IMR-90 (cell line): ENCODE results near the gene ALPP. TPM values are rescaled to one million over a fixed set of nuclear protein-coding genes. Genes with fewer than 3 reads are reported as not detected.

Source experiments
- ATAC-seq: fragments of 200-7000 bp; cut with Tn5 transposase; 2 replicates; pipeline ENCODE4 v1.9.1; 2020; ENCODE audit warnings: low read depth, mild to moderate bottlenecking, moderate library complexity
- BruUV-seq: library from RNA; stranded (reverse); fragments of 400-500 nt; replicated peaks from 2 replicates; lab custom pipeline; 2021; lab: Mats Ljungman, UMichigan
- CTCF ChIA-PET: fragments of 300-600 bp; formaldehyde crosslinking; extraction: SDS; loops from one replicate; lab custom pipeline; 2021; ENCODE audit warnings: antibody characterized with exemption; lab: Yijun Ruan, JAX
- POLR2A ChIA-PET: fragments of 300-600 bp; sonication (Branson Sonifier 250); formaldehyde crosslinking; loops from one replicate; lab custom pipeline; 2022; ENCODE audit warnings: antibody characterized with exemption; ENCODE audit not compliant: unreplicated experiment; lab: Charles Lee
- DNase-seq: peaks from one replicate; pipeline ENCODE4 v3.0.0; 2013
- H2AFZ ChIP-seq: replicated peaks from 2 replicates; pipeline ENCODE3; 2013; ENCODE audit warnings: low read length, mild to moderate bottlenecking; ENCODE audit not compliant: poor library complexity
- H2AK5ac ChIP-seq: 2 replicates; pipeline ENCODE4 v1.6.1; 2013; ENCODE audit warnings: low read depth, low read length, inconsistent platforms
- H2AK9ac ChIP-seq: replicated peaks from 2 replicates; pipeline ENCODE3; 2013; ENCODE audit warnings: mild to moderate bottlenecking, low read depth, low read length, moderate library complexity; ENCODE audit not compliant: poor library complexity
- H2BK120ac ChIP-seq: 2 replicates; pipeline ENCODE4 v1.6.1; 2013; ENCODE audit warnings: low read depth, low read length, inconsistent platforms
- H2BK15ac ChIP-seq: 3 replicates; pipeline ENCODE4 v1.6.1; 2013; ENCODE audit warnings: low read depth, low read length, inconsistent platforms
- H2BK20ac ChIP-seq: 2 replicates; pipeline ENCODE4 v1.6.1; 2013; ENCODE audit warnings: low read depth, mild to moderate bottlenecking, inconsistent platforms, low read length, moderate library complexity
- H2BK5ac ChIP-seq: 2 replicates; pipeline ENCODE4 v1.6.1; 2013; ENCODE audit warnings: mild to moderate bottlenecking, low read depth, low read length, inconsistent platforms; ENCODE audit not compliant: poor library complexity, severe bottlenecking
- H3K14ac ChIP-seq: replicated peaks from 2 replicates; pipeline ENCODE4 v1.6.1; 2013; ENCODE audit warnings: low read depth, low read length, inconsistent platforms
- H3K18ac ChIP-seq: 2 replicates; pipeline ENCODE4 v1.6.1; 2013; ENCODE audit warnings: low read depth, low read length, control low read depth
- H3K23ac ChIP-seq: 2 replicates; pipeline ENCODE4 v1.6.1; 2013; ENCODE audit warnings: low read depth, low read length, inconsistent platforms
- H3K27ac ChIP-seq: 2 replicates; pipeline ENCODE4 v1.5.1; 2013; ENCODE audit warnings: mild to moderate bottlenecking, control low read depth, low read length; ENCODE audit not compliant: insufficient read depth
- H3K27me3 ChIP-seq: 2 replicates; pipeline ENCODE4 v1.6.1; 2013; ENCODE audit warnings: low read length; ENCODE audit not compliant: control insufficient read depth, insufficient read depth
- H3K36me3 ChIP-seq: 2 replicates; pipeline ENCODE4 v1.6.1; 2013; ENCODE audit warnings: low read length, mixed read lengths; ENCODE audit not compliant: control insufficient read depth, insufficient read depth
- H3K4ac ChIP-seq: 2 replicates; pipeline ENCODE4 v1.6.1; 2013; ENCODE audit warnings: low read depth, low read length, inconsistent platforms
- H3K4me1 ChIP-seq: 2 replicates; pipeline ENCODE4 v1.6.1; 2013; ENCODE audit warnings: low read length, mixed read lengths; ENCODE audit not compliant: control insufficient read depth, insufficient read depth
- H3K4me2 ChIP-seq: 2 replicates; pipeline ENCODE4 v1.6.1; 2013; ENCODE audit warnings: low read depth, mild to moderate bottlenecking, control low read depth, low read length, moderate library complexity
- H3K4me3 ChIP-seq: 2 replicates; pipeline ENCODE4 v1.5.1; 2013; ENCODE audit warnings: low read depth, mild to moderate bottlenecking, control low read depth, low read length, moderate library complexity; ENCODE audit not compliant: insufficient read depth
- H3K56ac ChIP-seq: 2 replicates; pipeline ENCODE4 v1.6.1; 2013; ENCODE audit warnings: low read length, inconsistent platforms; ENCODE audit not compliant: insufficient read depth; ENCODE audit errors: extremely low read depth
- H3K79me1 ChIP-seq, 2 experiments: 2 replicates each; pipeline ENCODE4 v1.6.1; 2013; ENCODE audit warnings: low read length in 2 of 2, inconsistent platforms in 1 of 2, low read depth in 1 of 2
- H3K9ac ChIP-seq: 2 replicates; pipeline ENCODE4 v1.6.1; 2013; ENCODE audit warnings: low read depth, low read length, control low read depth
- H3K9me1 ChIP-seq: 2 replicates; pipeline ENCODE4 v1.6.1; 2013; ENCODE audit warnings: low read length, inconsistent platforms; ENCODE audit not compliant: insufficient read depth
- H3K9me3 ChIP-seq: 2 replicates; pipeline ENCODE4 v1.6.1; 2013; ENCODE audit warnings: low read length; ENCODE audit not compliant: control insufficient read depth, insufficient read depth
- H4K20me1 ChIP-seq: 2 replicates; pipeline ENCODE4 v1.6.1; 2013; ENCODE audit warnings: low read length, inconsistent platforms; ENCODE audit not compliant: insufficient read depth
- H4K5ac ChIP-seq: 2 replicates; pipeline ENCODE4 v1.6.1; 2013; ENCODE audit warnings: mild to moderate bottlenecking, low read depth, low read length, control low read depth
- H4K8ac ChIP-seq, 2 experiments: 2 replicates each; pipeline ENCODE4 v1.6.1; 2013; ENCODE audit warnings: low read depth in 2 of 2, low read length in 2 of 2, control low read depth in 1 of 2, inconsistent platforms in 1 of 2
- H4K91ac ChIP-seq: 2 replicates; pipeline ENCODE4 v1.6.1; 2013; ENCODE audit warnings: low read depth, low read length, inconsistent platforms; ENCODE audit not compliant: insufficient read depth
- BHLHE40 ChIP-seq: fragments of 150-350 bp; IDR thresholded peaks from 2 replicates; pipeline ENCODE4 v1.6.1; 2016; ENCODE audit warnings: mild to moderate bottlenecking, low read depth, low read length
- CEBPB ChIP-seq: IDR thresholded peaks from 2 replicates; pipeline ENCODE4 v1.6.1; 2012; ENCODE audit warnings: low read depth, low read length, improper control_type of control experiment
- CHD1 ChIP-seq: IDR thresholded peaks from 2 replicates; pipeline ENCODE4 v1.6.1; 2012; ENCODE audit warnings: low read depth, low read length, improper control_type of control experiment
- CTCF ChIP-seq: conservative IDR thresholded peaks from 2 replicates; pipeline ENCODE4 v1.5.1; 2012; ENCODE audit warnings: mild to moderate bottlenecking, low read depth, low read length, improper control_type of control experiment
- ELK1 ChIP-seq: fragments of 150-350 bp; IDR thresholded peaks from 2 replicates; pipeline ENCODE4 v1.6.1; 2016; ENCODE audit warnings: low read depth, mild to moderate bottlenecking, low read length, moderate library complexity, borderline replicate concordance
- FOS ChIP-seq: fragments of 150-350 bp; IDR thresholded peaks from 2 replicates; pipeline ENCODE4 v1.6.1; 2016; ENCODE audit warnings: low read depth, low read length
- MAFK ChIP-seq: IDR thresholded peaks from 2 replicates; pipeline ENCODE4 v1.6.1; 2012; ENCODE audit warnings: low read depth, low read length, improper control_type of control experiment
- MAZ ChIP-seq: IDR thresholded peaks from 2 replicates; pipeline ENCODE4 v1.6.1; 2012; ENCODE audit warnings: low read depth, mild to moderate bottlenecking, low read length, improper control_type of control experiment, moderate library complexity, borderline replicate concordance
- MXI1 ChIP-seq: IDR thresholded peaks from 2 replicates; pipeline ENCODE4 v1.6.1; 2012; ENCODE audit warnings: low read depth, mild to moderate bottlenecking, low read length, moderate library complexity, borderline replicate concordance
- NFE2L2 ChIP-seq: fragments of 150-350 bp; IDR thresholded peaks from 2 replicates; pipeline ENCODE4 v1.6.1; 2016; ENCODE audit warnings: low read depth, mild to moderate bottlenecking, low read length
- POLR2A ChIP-seq: IDR thresholded peaks from 2 replicates; pipeline ENCODE4 v1.6.1; 2012; ENCODE audit warnings: mild to moderate bottlenecking, low read depth, low read length
- RAD21 ChIP-seq: IDR thresholded peaks from 2 replicates; pipeline ENCODE4 v1.6.1; 2012; ENCODE audit warnings: low read length, improper control_type of control experiment
- RCOR1 ChIP-seq: IDR thresholded peaks from 2 replicates; pipeline ENCODE4 v1.6.1; 2012; ENCODE audit warnings: mild to moderate bottlenecking, low read length, improper control_type of control experiment; ENCODE audit not compliant: insufficient replicate concordance
- RFX5 ChIP-seq: IDR thresholded peaks from 2 replicates; pipeline ENCODE4 v1.8.0; 2012; ENCODE audit warnings: low read depth, mild to moderate bottlenecking, low read length, moderate library complexity
- SMC3 ChIP-seq: fragments of 150-350 bp; IDR thresholded peaks from 2 replicates; pipeline ENCODE4 v1.6.1; 2016; ENCODE audit warnings: low read depth, mild to moderate bottlenecking, antibody characterized with exemption, low read length, moderate library complexity
- WGBS, 2 experiments: methylation state at CpG; one replicate each; pipeline versions ENCODE4 v1.1.5 to v1.1.7; 2013; ENCODE audit warnings: missing lambda C conversion rate in 2 of 2; ENCODE audit not compliant: insufficient read length in 1 of 2; ENCODE audit errors: extremely low coverage in 2 of 2; 5-methylcytosine and 5-hydroxymethylcytosine counted together
- dilution Hi-C: fragments of 300-500 bp; cut with HindIII; formaldehyde crosslinking; loops from one replicate; pipeline ENCODE4 v1.14.3; 2018; ENCODE audit warnings: low sequenced_read_pairs; ENCODE audit not compliant: unreplicated experiment
- in situ Hi-C: fragments of 300-500 bp; cut with MboI; formaldehyde crosslinking; loops from 3 replicates; pipeline ENCODE4 v1.14.3; 2019; ENCODE audit warnings: low sequenced_read_pairs, inconsistent platforms, mixed read lengths
- intact Hi-C: fragments of 100-400 bp; cut with micrococcal nuclease; formaldehyde crosslinking; loops from 2 replicates; pipeline ENCODE4 v1.10.0; 2022
- polyA plus RNA-seq, 3 experiments: library from polyadenylated mRNA; depleted of rRNA; stranded (reverse); fragments of >200 nt; gene quantifications; 2 replicates each; pipeline ENCODE4 v1.2.3, GENCODE V29; 2012; ENCODE audit warnings: low replicate concordance in 1 of 3
- total RNA-seq: library from RNA; depleted of rRNA; stranded (reverse); fragments of >200 nt; gene quantifications from 2 replicates; pipeline ENCODE4 v1.2.3, GENCODE V29; 2012
- TF ChIP-seq, protein P1 (sequence below): fragments of 150-350 bp; IDR thresholded peaks from 2 replicates; pipeline ENCODE4 v1.6.1; 2017; ENCODE audit warnings: mild to moderate bottlenecking, antibody characterized with exemption, low read length, low read depth

The ALPP gene
- total and polyA plus RNA-seq, 2 of the 4 experiments (the other 2 are of a cell fraction): not detected

DNA sequence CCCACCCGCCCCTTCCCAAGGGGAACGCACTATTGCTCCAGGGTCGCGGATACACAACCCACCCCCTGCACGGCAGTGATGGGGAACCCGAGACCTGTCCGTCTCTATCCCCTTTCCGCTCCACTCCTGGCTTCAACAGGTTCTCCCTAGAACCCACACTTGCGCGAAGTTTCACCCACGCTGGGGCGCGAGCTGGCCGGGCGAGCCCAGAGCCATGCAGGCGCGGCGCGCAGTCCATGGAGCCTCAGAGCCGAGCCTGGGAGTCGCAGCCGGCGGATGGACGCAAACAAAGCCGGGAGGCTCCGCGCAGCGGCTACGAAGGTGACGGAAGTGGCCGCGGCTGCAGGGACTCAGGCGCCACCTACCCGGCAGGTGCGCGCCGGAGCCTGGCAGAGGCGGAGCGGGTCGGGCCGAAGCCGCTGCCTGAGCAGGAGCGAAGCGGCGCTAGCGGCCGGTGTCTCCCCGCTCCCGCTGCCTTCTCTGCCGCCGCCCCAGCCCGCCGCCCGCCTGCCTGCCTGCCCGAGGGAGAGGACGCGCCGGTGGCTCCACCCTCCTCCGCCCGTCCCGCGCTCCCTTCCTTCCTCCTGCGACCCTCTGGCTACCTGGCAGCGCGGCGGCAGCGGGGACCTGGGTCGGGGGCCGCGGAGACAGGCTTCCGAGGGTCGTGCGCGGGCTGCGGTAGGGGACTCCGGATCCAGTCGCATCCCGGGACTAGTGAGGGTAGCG lies 42.1 kb downstream of the ALPP start:
- no peak overlapping the region for H2AK5ac ChIP-seq
- POLR2A ChIA-PET: no interaction called here
- ATAC-seq (peak; percentile 40; the same call in 1 of the 2 replicates), DNase-seq (no peak)
- no peak overlapping the region for H3K27ac ChIP-seq
- no peak overlapping the region for H2BK15ac ChIP-seq
- H3K4me3 ChIP-seq: no peak overlapping the region
- no peak overlapping the region for H2AK9ac ChIP-seq
- no peak overlapping the region for H2BK5ac ChIP-seq
- H3K23ac ChIP-seq: no peak overlapping the region
- in situ Hi-C loops (no loop called here), intact Hi-C loops (no loop called here), dilution Hi-C loops (no loop called here)
- H2BK20ac ChIP-seq: no peak overlapping the region
- no peaks in the 10 kb centered on the region for H3K9me1 ChIP-seq
- no peak overlapping the region for H2BK120ac ChIP-seq
- TF ChIP-seq MXI1 (no peak), MAFK (no peak), CTCF (no peak), CEBPB (no peak), FOS (no peak), CHD1 (no peak), NFE2L2 (no peak), ELK1 (no peak), RFX5 (no peak), RAD21 (no peak), MAZ (no peak), SMC3 (no peak), BHLHE40 (no peak), RCOR1 (no peak), POLR2A (no peak)
- TF ChIP-seq, protein P1, sequence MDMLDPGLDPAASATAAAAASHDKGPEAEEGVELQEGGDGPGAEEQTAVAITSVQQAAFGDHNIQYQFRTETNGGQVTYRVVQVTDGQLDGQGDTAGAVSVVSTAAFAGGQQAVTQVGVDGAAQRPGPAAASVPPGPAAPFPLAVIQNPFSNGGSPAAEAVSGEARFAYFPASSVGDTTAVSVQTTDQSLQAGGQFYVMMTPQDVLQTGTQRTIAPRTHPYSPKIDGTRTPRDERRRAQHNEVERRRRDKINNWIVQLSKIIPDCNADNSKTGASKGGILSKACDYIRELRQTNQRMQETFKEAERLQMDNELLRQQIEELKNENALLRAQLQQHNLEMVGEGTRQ: no peak
- H3K4ac ChIP-seq: no peak overlapping the region
- BruUV-seq: no TSS peak
- no peaks in the 10 kb centered on the region for H3K79me1 ChIP-seq
- no peaks in the 10 kb centered on the region for H3K4me1 ChIP-seq
- H4K20me1 ChIP-seq: no peaks in the 10 kb centered on the region; the same call in 1 of the 2 replicates
- H4K8ac ChIP-seq: no peak overlapping the region
- 1% methylated on average over 41 of the region's 79 CpGs; no CpG with 5 or more reads in 1 of the 2 experiments for WGBS, 2 experiments
- H3K9ac ChIP-seq: no peak overlapping the region
- H3K18ac ChIP-seq: no peak overlapping the region
- no peak overlapping the region for H4K5ac ChIP-seq
- no peak overlapping the region for H3K56ac ChIP-seq
- H4K91ac ChIP-seq: no peak overlapping the region
- peaks cover 78% of the 10 kb centered on the region for H3K27me3 ChIP-seq
- H3K14ac ChIP-seq: no peak overlapping the region
- peaks cover 5% of the 10 kb centered on the region; the same call in 1 of the 2 replicates for H3K9me3 ChIP-seq
- CTCF ChIA-PET: no interaction called here
- H2AFZ ChIP-seq: no peak overlapping the region
- H3K4me2 ChIP-seq: no peak overlapping the region
- H3K36me3 ChIP-seq: no peaks in the 10 kb centered on the region
